ENCODE data around the gene SFTPD.

The SFTPD gene

DNA sequence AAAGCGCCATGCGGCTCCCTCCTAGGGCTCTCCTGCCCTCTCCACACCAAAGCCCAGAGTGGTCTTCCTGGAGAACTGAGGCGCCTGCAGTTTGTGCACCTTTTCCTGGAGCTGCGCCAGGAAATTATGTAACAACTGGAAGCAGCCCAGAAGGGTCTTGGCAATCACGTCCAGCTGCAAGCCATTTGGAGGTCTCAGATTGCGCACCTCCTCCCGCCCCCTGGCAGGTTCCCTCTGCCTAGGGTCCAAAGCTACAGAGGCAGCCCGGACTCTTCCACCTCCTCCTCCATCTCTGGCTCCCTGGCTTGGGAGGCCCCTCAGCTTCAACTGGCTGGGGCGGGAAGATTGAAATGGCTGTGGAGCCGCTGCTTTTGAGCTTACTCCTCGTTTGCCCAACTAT, 34.0 kb upstream of the SFTPD start:
- Histone ChIP-seq H2AFZ (ENCODE audit: low read length) (no peak overlapping the region), H3K9ac (ENCODE audit: low read length) (no peak overlapping the region), H3K4me3 (ENCODE audit: low read length) (no peak overlapping the region)

DNA sequence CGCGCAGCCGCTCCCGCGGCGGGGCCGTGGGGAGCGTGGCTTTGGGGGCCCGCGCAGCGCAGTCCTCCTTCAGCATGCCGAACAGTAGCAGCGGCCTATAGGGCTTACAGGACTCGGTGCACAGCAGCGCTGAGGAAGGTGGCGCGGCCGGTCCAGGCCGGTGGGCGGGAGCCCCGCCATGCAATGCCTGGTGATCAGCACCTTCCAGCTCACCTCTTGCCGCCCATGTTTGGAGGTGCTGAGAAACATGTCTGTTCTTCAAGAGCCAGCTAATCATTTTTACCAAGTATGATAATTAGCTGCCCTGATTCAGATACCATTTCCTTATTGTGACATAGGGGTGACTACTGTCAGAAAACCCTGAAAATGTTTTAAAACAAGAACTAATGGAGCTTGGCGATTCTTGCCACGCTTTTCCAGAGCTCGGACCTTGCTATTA, 33.5 kb upstream of the SFTPD start:
- Histone ChIP-seq H3K36me3 (replicated peaks; ENCODE audit: insufficient read depth, low read length) (no peaks in the 10 kb centered on the region), H3K4me3 (ENCODE audit: low read length) (no peak overlapping the region), H3K9me3 (replicated peaks; ENCODE audit: insufficient read depth, low read length) (no peaks in the 10 kb centered on the region), H3F3A (ENCODE audit: insufficient read depth, low read length) (no peaks in the 10 kb centered on the region), H3K9ac (ENCODE audit: low read length) (no peak overlapping the region), H3K79me2 (ENCODE audit: low read length) (no peaks in the 10 kb centered on the region), H3K27ac (ENCODE audit: low read length) (no peak overlapping the region), H2AFZ (ENCODE audit: low read length) (no peak overlapping the region), H3K27me3 (replicated peaks; ENCODE audit: insufficient read depth, low read length) (0 out of 2 replicates have a peak, but pooled peaks cover 5% of the 10 kb centered on the region), H3K9me2 (replicated peaks; ENCODE audit: insufficient read depth, low read length) (no peaks in the 10 kb centered on the region), H3K4me2 (ENCODE audit: low read depth, low read length) (peak overlapping the region; percentile 95; the same call in 1 of the 2 replicates), H4K20me1 (ENCODE audit: insufficient read depth, low read length) (no peaks in the 10 kb centered on the region), H3K4me1 (ENCODE audit: low read length) (no peaks in the 10 kb centered on the region)
- DNase-seq = no peak
- TF ChIP-seq, protein P1, sequence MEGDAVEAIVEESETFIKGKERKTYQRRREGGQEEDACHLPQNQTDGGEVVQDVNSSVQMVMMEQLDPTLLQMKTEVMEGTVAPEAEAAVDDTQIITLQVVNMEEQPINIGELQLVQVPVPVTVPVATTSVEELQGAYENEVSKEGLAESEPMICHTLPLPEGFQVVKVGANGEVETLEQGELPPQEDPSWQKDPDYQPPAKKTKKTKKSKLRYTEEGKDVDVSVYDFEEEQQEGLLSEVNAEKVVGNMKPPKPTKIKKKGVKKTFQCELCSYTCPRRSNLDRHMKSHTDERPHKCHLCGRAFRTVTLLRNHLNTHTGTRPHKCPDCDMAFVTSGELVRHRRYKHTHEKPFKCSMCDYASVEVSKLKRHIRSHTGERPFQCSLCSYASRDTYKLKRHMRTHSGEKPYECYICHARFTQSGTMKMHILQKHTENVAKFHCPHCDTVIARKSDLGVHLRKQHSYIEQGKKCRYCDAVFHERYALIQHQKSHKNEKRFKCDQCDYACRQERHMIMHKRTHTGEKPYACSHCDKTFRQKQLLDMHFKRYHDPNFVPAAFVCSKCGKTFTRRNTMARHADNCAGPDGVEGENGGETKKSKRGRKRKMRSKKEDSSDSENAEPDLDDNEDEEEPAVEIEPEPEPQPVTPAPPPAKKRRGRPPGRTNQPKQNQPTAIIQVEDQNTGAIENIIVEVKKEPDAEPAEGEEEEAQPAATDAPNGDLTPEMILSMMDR (IDR thresholded peaks at IDR 0.05; ENCODE audit: low read length) = no peak
- no peak for TF ChIP-seq EZH2phosphoT487 (IDR thresholded peaks at IDR 0.05; ENCODE audit: low read length)
- TF ChIP-seq EZH2 (optimal IDR thresholded peaks at IDR 0.05; ENCODE audit: low read depth, low read length) = no peak

More for the DNA sequence above, 34.0 kb upstream of the SFTPD start:
- Histone ChIP-seq H3K79me2 (ENCODE audit: low read length) (no peaks in the 10 kb centered on the region), H3K9me3 (replicated peaks; ENCODE audit: insufficient read depth, low read length) (no peaks in the 10 kb centered on the region), H3F3A (ENCODE audit: insufficient read depth, low read length) (no peaks in the 10 kb centered on the region), H4K20me1 (ENCODE audit: insufficient read depth, low read length) (no peaks in the 10 kb centered on the region), H3K4me1 (ENCODE audit: low read length) (no peaks in the 10 kb centered on the region), H3K4me2 (ENCODE audit: low read depth, low read length) (no peak overlapping the region), H3K9me2 (replicated peaks; ENCODE audit: insufficient read depth, low read length) (no peaks in the 10 kb centered on the region), H3K36me3 (replicated peaks; ENCODE audit: insufficient read depth, low read length) (no peaks in the 10 kb centered on the region), H3K27me3 (replicated peaks; ENCODE audit: insufficient read depth, low read length) (0 out of 2 replicates have a peak, but pooled peaks cover 5% of the 10 kb centered on the region), H3K27ac (ENCODE audit: low read length) (no peak overlapping the region)
- DNase-seq = no peak
- TF ChIP-seq EZH2phosphoT487 (IDR thresholded peaks at IDR 0.05; ENCODE audit: low read length) = no peak

DNA sequence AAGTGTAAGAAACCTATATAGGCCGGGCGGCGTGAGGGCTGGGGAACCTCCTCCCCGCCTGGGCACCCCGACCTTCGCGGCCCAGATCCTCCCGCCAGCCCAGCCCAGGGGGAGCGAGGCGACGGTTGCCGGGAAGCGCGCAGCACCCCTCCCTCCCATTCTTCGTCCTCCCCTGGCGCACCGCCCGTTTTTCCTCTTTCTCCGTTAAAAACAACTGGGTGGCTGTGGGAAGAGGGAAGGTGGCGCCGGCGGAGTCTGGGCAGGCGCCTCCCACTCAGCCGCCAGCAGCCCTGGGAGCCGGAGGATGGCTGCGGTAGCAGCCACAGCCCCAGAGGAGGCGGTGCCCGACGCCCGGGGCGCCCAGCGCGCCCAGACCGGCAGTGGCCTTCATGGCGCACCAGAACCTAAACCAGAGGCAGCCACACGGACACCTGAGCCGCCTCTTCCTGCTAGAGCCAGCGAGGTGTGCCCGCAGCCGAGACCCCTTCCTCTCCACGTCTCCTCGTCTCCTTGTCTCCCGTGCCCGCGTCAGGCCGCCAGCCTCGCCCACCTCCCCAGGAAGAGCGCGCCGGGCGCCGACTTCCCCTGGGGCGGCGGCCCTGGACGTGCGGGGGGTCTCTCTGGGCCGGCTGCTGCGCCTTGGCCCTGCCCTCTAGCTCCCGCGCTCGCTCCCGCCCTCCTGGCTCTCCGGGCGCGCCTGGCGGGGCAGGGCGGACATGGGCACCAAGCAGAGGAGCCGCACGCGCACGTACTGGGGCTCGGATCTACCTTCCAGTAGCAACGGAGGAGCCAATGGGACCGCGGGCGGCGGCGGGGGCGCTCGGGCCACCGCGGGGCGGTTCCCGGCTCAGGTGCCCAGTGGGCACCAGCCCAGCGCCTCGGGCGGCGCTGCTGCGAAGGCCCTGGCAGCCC, 32.8 kb upstream of the SFTPD start:
- Histone ChIP-seq H3K27ac (ENCODE audit: low read length) (no peak overlapping the region), H3K4me2 (ENCODE audit: low read depth, low read length) (peak overlapping the region; percentile 95), H3K9me3 (replicated peaks; ENCODE audit: insufficient read depth, low read length) (no peaks in the 10 kb centered on the region), H3K79me2 (ENCODE audit: low read length) (no peaks in the 10 kb centered on the region), H4K20me1 (ENCODE audit: insufficient read depth, low read length) (no peaks in the 10 kb centered on the region), H3K36me3 (replicated peaks; ENCODE audit: insufficient read depth, low read length) (no peaks in the 10 kb centered on the region), H3K9ac (ENCODE audit: low read length) (peak overlapping the region; percentile 32; the same call in 1 of the 2 replicates), H3K4me1 (ENCODE audit: low read length) (no peaks in the 10 kb centered on the region), H3K4me3 (ENCODE audit: low read length) (peak overlapping the region; percentile 81), H2AFZ (ENCODE audit: low read length) (peak overlapping the region; percentile 95), H3K27me3 (replicated peaks; ENCODE audit: insufficient read depth, low read length) (0 out of 2 replicates have a peak, but pooled peaks cover 5% of the 10 kb centered on the region), H3K9me2 (replicated peaks; ENCODE audit: insufficient read depth, low read length) (no peaks in the 10 kb centered on the region), H3F3A (ENCODE audit: insufficient read depth, low read length) (no peaks in the 10 kb centered on the region)
- TF ChIP-seq EZH2phosphoT487 (IDR thresholded peaks at IDR 0.05; ENCODE audit: low read length) = no peak
- TF ChIP-seq, protein P1 (IDR thresholded peaks at IDR 0.05; ENCODE audit: low read length) = peak; percentile 11
- peak; percentile 61 for DNase-seq

DNA sequence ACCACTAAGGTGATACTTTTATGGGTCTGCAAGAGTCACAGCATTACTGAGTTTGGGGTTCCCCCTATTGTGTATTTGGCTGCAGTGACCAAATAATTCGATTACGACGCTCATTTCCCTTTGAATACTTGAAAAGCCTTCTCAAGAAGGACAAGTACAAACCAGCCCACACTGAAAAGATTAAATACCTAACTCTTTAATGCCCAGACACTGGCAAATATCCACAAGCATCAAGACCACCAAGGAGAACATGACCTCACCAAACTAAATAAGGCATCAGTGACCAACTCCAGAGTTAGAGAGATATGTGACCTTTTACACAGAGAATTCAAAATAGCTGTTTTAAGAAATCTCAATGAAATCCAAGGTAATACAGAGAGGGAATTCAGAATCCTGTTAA, 31.8 kb upstream of the SFTPD start:
- H3F3A ChIP-seq (ENCODE audit: insufficient read depth, low read length) = no peaks in the 10 kb centered on the region
- 0 out of 2 replicates have a peak, but pooled peaks cover 5% of the 10 kb centered on the region for H3K27me3 ChIP-seq (replicated peaks; ENCODE audit: insufficient read depth, low read length)
- no peak overlapping the region for H3K4me3 ChIP-seq (ENCODE audit: low read length)
- TF ChIP-seq EZH2phosphoT487 (IDR thresholded peaks at IDR 0.05; ENCODE audit: low read length) = no peak
- TF ChIP-seq, protein P1 (IDR thresholded peaks at IDR 0.05; ENCODE audit: low read length) = no peak
- TF ChIP-seq EZH2 (optimal IDR thresholded peaks at IDR 0.05; ENCODE audit: low read depth, low read length) = no peak
- H3K9me2 ChIP-seq (replicated peaks; ENCODE audit: insufficient read depth, low read length) = no peaks in the 10 kb centered on the region
- H3K36me3 ChIP-seq (replicated peaks; ENCODE audit: insufficient read depth, low read length) = no peaks in the 10 kb centered on the region
- no peak for DNase-seq
- no peak overlapping the region for H3K9ac ChIP-seq (ENCODE audit: low read length)
- H4K20me1 ChIP-seq (ENCODE audit: insufficient read depth, low read length) = no peaks in the 10 kb centered on the region
- no peak overlapping the region for H2AFZ ChIP-seq (ENCODE audit: low read length)
- no peaks in the 10 kb centered on the region for H3K9me3 ChIP-seq (replicated peaks; ENCODE audit: insufficient read depth, low read length)
- no peak overlapping the region for H3K4me2 ChIP-seq (ENCODE audit: low read depth, low read length)
- H3K27ac ChIP-seq (ENCODE audit: low read length) = no peak overlapping the region
- no peaks in the 10 kb centered on the region for H3K79me2 ChIP-seq (ENCODE audit: low read length)
- H3K4me1 ChIP-seq (ENCODE audit: low read length) = no peaks in the 10 kb centered on the region
